Left kidney (tissue), 2 donors: ENCODE measurements around the gene HACE1. TPM values are rescaled to one million over a fixed set of nuclear protein-coding genes. Genes with fewer than 3 reads are reported as not detected.
"Not testable (repeated sequence)": the region's sequence is repeated elsewhere in the genome, so short reads cannot be mapped to it uniquely, and the experiment has no call there.

ENCODE experiments used
- DNase-seq: peaks from one replicate; pipeline ENCODE4 v3.0.0-alpha.2; 2013
- polyA plus RNA-seq: library from polyadenylated mRNA; unstranded; fragments of 120-200 nt; gene quantifications from one replicate; pipeline ENCODE4 v1.2.1, GENCODE V29; 2013; ENCODE audit not compliant: insufficient read length

HACE1 gene
- polyA plus RNA-seq, 1 donor, result 27.9 TPM

DNA sequence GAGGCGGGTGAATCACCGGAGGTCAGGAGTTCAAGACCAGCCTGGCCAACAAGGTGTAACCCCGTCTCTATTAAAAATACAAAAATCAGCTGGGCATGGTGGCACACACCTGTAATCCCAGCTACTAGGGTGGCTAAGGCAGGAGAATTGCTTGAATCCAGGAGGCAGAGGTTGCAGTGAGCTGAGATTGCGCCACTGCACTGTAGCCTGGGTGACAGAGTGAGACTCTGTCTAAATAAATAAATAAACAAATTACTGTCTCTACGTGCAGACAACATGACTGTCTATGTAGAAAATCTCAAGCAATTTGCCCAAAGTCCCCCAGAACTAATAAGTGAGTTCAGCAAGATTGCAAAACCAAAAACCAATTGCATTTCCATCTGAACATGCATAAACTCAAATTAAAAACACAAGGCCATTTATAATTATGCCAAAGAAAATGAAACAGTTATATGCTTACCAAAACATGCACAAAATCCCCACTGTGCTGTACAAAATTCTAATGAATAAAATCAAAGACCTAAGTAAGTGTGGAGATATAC, 23.2 kb downstream of the HACE1 start:
- DNase-seq, result not testable (repeated sequence)

DNA sequence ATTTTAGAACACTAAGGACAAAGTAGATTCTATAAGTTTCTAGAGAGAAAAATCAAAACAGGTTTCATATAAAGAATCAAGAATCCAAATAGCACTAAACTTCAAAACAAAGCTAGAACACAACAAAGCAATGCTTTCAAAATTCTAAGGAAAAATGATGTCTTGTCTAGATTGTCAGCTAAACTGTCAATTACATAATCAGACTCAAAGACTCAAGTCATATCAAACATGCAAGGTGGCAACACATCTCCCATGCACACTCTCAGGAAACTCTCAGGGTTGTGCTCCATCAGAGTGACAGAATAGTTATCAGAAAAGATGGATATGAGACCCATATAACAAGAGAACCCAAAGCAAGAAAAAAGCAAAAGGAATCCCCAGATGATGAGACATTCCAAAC, 23.9 kb downstream of the HACE1 start:
- DNase-seq, result no peak

DNA sequence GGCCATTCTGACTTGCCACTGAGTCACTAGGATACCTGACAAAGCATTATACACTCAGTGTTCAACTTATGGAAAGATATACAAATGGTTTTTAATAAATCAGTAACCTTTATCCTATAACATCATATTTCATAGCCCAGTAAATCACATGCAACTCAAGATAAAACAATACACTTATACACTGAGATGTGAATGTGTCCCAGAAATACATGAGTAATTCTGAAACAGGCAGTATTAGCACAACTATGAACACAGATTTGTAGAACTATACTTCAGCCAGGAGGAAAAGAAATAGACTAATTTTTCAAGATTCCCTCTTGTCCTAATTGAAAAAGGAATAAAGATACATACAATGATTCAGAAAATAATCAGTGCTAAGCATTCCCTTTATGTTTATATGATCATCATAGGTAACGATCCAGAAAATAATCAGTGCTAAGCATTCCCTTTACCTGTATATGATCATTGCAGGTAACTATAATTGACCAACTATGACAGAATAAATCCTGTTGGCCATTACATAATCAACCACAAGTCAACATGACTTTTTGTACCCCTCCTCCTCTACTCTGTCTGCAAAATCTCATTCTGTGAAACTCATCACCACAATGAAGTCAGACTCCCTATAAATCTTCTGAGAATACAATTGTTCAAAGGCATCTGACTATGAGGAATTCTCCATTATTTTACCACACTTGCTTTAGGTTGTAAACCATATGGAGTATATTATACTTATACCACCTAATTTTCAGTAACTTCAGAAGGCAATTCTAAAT, 30.3 kb downstream of the HACE1 start:
- DNase-seq, result no peak

DNA sequence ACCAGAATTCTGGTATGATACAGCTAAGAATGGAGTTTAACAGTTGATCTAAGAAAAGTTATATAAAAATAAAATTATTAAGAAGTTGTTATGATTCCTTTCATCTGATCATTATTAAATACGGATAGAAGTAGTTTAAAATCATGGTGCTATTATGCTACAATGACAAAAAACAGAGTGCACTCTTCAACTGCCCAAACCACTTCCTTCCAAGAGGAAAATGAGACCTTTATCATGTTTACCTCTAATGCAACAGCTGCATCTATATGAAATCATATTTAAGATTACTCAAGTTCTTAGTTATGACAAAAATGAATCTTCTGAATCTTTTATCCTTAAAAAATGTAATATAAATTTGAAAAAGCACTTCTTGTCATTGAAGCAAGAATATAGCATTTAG, 31.2 kb downstream of the HACE1 start:
- no peak for DNase-seq

DNA sequence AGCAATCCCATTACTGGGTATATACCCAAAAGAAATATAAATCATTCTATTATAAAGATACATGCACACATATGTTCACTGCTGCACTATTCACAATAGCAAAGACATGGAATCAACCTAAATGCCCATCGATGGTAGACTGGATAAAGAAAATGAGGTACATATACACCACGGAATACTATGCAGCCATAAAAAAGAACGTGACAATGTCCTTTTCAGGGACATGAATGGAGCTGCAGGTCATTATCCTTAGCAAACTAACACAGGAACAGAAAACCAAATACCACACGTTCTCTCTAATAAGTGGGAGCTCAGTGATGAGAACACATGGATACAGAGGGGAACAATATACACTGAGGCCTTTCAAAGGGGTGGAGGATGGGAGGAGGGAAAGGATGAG, 38.9 kb downstream of the HACE1 start:
- DNase-seq, result not testable (repeated sequence)

DNA sequence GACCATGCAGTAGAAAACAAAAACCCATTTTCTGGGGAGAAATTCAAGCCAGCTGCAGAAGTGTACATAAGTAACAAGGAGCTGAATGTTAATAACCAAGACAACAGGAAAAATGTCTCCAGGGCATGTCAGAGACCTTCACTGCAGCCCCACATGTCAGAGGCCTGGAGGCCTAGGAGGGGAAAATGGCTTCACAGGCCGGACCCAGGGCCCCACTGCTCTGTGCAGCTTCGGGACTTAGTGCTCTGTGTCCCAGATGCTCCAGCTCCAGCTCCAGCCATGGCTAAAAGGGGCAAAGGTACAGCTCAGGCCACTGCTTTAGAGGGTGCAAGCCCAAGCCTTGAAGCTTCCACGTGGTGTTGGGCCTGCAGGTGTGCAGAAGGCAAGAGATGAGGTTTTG, 43.6 kb downstream of the HACE1 start:
- DNase-seq, result no peak

DNA sequence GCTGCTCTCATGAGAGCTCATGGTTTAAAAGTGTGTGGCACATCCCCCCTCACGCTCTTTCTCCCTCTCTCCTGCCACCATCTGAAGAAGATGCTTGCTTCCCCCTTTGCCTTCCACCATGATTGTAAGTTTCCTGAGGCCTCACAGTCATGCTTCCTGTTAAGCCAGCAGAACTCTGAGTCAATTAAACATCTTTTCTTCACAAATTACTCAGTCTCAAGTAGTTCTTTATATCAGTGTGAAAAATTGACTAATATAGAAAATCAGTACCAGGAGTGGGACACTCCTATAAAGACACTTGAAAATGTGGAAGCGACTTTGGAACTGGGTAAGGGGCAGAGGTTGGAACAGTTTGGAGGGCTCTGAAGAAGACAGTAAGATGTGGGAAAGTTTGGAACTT, 45.0 kb downstream of the HACE1 start:
- DNase-seq, result no peak

DNA sequence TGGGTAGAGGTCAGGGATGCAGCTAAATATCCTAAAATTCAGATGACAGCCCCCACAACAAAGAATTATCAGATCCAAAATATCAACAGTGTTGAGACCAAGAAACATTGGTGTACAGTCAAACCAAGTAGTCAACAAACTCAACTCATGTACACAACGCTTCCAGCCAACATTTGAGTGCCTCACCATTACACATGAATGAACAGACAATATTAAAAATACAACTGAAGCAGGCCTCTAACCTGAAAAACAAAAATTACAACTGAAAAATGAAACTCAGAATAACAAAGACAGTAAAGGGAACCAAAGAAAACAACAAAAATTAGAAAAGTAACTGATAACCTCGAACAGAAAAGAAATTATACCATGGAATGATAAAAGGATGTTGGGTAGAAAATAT, 46.2 kb downstream of the HACE1 start:
- no peak for DNase-seq

DNA sequence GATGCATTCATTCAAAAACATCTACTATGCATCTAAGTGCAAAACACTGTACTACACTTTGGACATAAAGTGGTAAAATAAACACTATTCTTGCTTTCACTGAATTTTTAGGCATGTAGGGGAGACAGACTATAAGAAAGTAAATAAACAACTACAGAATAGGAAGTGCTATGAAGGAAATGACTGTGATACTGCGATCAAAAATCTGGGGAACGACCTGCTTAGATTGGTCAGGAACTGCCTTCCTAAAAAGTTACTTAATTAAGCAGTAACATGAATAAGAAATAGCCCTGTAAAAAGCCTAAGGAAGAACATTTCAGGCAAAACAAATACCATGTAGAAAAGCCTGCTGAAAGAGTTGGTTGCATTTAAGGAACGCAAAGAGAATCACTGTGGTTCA, 50.6 kb downstream of the HACE1 start:
- DNase-seq, result no peak

DNA sequence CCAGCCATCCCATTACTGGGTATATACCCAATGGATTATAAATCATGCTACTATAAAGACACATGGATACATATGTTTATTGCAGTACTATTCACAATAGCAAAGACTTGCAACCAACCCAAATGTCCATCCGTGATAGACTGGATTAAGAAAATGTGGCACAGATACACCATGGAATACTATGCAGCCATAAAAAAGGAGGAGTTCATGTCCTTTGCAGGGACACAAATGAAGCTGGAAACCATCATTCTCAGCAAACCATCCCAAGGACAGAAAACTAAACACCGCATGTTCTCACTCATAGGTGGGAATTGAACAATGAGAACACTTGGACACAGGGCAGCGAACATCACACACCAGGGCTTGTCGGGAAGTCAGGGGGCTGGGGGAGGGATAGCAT, 54.4 kb downstream of the HACE1 start:
- DNase-seq, result not testable (repeated sequence)

DNA sequence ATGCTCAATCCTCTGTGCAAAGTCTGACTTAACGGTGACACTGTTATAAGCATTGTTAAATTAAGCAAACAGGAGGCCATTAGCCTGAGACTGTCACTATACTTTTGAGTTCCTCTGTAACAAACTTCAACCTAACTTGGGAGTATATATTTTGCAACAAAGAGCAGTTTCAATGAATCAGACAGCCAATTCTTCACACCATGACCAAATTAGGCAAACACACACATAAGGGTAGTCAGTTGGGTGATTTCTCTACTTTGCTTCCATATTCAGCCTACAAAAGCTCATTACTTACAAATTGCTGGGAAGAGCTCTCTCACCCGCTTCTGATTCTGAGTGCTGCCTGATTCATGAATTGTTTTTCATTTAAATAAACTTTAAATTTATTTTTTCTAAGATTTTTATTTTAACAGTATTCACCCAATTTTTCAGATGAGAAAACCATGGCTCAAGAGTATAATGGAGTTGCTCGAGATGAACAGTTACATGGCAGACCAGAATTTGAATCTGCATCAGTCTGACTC, 60.5 kb downstream of the HACE1 start:
- no peak for DNase-seq

DNA sequence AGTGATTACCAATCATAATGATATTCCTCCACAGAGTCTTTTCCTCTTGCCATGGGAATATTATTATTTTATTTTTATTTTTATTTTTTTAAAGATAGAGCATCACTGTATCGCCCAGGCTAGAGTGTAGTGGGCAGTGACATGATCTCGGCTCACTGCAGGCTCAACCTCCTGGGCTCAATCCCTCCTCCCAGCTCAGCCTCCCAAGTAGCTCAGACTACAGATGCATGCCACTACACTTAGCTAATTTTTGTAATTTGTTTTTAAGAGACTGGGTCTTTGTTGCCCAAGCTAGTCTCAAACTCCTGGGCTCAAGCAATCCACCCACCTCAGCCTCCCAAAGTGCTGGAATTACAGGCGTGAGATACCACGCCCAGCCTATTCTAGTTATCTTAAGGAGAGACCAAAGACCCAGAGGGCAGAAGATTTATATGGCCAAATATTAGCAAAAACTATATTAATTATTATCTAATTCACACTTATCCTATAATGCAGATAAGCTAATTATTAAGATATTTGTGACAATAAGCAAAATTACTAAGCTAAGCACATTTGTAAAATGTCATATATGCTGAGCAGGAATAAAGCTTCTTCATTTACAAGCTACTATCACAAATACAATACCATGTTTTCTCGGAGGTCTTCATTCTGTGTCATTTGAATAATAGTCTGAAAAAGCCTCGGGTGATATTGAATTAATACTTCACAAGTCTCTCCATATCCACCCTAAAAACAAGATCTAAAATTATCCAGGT, 63.5 kb downstream of the HACE1 start:
- DNase-seq, result no peak

DNA sequence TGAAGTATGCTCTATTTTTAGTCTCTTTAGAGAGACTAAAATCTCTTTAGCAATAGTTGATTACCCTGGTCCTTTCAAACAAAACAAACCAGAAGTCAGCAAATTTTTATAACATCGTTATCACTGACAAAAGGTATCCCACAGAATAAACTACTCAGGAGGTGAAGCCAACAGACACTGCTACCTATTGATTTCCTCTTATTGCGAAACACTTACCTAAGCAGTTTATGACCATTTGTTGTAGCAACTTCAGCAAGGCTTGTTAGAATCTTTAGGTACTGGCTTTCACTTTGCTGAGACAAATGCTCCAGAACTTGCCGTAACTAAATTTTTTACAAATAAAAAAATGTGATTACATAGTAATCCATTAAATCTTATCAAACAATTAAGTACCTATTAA, 64.4 kb downstream of the HACE1 start:
- no peak for DNase-seq

DNA sequence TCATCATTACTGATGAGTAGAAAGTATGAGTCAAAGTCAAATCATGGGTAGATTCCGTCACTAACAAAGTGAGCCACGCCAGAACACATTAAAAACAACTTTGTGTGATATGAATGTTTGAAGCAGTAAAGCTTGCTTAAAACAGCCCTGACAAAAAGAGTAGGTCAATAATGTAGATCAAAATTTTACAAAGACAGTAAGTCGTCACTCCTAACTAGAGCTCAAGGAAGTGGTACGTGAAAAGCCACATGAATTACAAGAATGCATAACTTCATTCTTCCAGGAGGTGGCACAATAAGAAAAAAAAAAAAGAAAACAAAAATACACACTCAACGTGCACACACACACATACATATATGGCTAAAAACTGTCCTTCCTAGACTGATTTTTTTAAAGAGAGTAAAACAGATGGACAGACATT, 69.9 kb downstream of the HACE1 start:
- DNase-seq, result no peak

DNA sequence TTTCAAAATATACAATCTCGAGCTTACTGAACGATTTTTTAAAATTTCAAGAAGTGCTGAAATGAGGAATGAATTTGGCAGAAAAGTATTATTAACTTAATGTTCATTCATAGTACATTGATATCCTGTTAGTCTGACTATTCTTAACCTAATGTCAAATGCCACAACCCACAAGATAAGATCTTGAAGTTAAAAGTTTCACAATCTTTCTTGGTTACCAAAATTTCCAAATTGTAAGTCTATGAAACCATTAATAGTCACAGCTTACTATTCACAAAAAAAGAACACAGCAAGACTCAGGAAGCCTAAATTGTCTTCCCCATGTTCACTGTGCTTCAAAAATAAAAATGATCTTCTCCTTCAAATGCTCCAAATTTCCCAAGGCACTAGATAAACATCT, 71.3 kb downstream of the HACE1 start:
- DNase-seq, result no peak

DNA sequence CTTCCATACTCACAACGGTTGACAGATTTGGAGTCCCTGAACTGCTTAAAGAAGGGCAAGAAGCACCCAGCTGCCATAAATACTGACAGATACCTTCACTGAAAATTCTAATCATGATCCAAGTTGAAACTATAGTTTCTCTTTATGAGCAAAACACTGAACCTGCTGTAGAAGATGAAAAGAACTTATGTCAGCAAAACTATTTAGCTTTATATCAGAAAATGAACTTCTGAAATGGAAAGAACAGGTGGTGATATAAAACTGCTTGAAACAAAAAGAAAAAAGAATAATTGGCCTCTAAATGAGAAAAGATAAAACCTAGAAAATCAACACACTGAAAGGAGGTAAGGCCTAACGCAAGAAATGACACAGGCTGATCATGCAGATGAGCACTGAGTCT, 72.4 kb downstream of the HACE1 start:
- DNase-seq, result no peak

DNA sequence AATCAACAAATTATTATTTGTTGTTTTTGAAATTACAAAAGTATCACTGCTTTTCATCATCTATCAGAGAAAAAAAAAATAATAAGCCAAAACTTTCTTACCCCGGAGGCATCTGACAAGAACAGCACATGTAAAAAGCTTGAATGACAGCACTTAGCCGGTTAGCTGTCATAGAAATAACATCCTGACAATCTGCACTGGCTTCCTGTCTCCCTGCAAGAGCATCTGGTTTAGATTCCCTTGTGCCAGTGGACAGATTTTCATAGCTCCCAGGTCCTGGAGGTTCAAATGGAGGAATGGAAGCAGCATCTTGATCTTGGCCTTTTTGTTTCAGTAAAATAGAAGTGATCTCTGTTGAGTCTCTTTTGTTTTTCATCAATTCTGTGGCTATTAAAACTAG, 74.8 kb downstream of the HACE1 start:
- no peak for DNase-seq

DNA sequence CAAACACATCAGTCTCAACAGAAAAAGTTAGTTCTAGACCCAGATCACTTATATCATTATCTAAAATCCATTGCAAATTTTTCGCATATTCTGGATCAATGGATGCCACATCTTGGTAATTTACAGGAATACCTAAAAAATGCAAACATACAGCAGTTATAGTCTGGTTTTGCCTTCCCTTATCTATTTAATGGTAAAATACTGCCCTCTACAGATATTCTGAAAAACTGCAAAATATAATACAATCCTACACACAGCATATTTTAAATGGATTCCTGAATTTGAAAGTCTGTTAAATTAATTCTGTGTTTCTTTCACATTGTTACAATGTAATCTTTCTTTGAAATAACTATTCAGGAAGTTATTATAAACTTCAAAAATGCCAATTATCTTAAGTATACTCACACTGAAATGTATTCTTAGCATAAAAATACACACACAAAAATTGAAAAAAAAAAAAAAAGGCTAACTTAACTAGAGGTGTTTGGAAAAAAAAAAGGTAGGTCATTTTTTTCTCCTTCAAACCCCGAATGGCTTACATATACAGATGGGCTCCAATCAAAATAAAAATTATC, 88.4 kb downstream of the HACE1 start:
- peak; percentile 24 for DNase-seq

DNA sequence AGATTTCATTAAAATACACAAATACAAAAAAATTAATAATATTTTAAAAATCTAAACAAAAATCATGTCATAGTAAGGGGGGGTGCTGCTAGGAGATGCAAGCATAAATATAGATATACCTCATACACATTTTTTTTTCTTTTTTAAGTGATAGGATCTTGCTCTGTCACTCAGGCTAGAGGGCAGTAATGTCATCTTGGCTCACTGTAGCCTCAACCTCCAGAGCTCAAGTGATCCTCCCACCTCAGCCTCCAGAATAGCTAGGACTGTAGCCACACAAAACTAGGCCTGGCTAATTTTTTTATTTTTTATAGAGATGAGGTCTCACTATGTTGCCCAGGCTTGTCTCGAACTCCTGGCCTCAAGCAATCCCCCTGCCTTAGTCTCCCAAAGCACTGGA, 90.8 kb downstream of the HACE1 start:
- DNase-seq, result no peak

DNA sequence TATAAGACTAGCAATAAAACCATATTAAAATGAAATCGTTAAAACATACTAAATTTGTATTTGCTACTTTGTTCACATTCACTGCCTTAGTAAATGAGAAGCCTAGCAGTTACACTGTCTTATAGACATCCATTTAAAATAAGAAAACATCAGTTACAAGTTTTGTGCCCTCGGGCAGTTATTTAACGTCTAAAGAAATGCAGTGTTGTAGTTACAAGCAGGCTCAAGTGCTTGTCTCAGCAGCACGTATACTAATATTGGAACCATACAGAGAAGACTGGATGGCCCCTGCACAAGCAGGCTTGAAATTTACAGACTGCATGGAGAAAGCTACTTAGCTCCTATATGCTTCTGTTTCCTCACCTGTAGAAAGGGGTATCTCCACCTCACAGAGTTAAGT, 93.1 kb downstream of the HACE1 start:
- no peak for DNase-seq

DNA sequence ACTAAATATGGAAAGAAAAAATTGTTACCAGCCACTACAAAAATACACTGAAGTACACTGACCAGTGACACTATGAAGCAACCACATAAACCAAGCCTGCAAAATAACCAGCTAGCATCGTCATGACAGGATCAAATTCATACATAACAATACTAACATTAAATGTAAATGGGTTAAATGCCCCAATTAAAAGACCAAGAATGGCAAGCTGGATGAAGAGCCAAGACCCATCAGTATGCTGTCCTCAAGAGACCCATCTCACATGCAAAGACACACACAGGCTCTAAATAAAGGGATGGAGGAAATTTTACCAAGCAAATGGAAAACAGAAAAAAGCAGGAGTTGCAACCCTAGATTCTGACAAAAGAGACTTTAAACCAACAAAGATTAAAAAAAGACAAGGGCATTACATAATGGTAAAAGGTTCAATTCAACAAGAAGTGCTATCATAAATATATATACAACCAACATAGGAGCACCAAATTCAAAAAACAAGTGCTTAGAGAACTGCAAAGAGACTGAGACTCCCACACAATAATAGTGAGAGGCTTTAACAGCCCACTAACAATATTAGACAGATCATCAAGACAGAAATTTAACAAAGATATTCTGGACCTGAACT, 104.8 kb downstream of the HACE1 start:
- no peak for DNase-seq

DNA sequence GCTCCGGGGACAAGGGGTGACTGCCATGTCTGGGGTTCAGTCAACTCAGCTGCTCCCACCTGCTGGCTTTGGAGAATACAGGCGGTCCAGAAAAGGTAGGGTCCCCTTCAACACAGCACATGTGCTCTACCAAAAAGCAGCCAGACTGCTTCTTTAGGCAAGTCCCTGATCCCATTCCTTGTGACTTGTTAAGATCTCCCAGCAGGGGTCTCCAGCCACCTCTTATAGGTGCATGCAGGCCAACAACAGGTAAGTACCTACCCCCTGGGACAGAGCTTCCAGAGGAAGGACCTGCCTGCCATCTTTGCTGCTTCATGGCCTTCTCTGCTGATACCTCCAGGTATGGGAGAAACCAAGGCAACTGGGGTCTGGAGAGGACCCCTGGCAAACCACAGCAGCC, 106.5 kb downstream of the HACE1 start:
- DNase-seq, result no peak
